SK-N-SH (cell line): Measurements from ENCODE around the gene CDH4.

Source experiments
- EP300 ChIP-seq, 2 experiments: IDR thresholded peaks; 2 replicates each; pipeline versions ENCODE4 v1.4.0 to v1.6.1; 2012; ENCODE audit warnings: borderline replicate concordance in 1 of 2, low read depth in 1 of 2, low read length in 1 of 2
- JUND ChIP-seq: IDR thresholded peaks from 2 replicates; pipeline ENCODE4 v1.4.0; 2012
- POLR2AphosphoS5 ChIP-seq: IDR thresholded peaks from 2 replicates; pipeline ENCODE4 v1.6.1; 2012; ENCODE audit warnings: low read depth, low read length

- TF ChIP-seq JUND (no peak), EP300 (IDR thresholded peaks at IDR 0.05; ENCODE audit: borderline replicate concordance in 1 of 2, low read depth in 1 of 2, low read length in 1 of 2) (no peak), POLR2AphosphoS5 (no peak)
Observed at GRCh38 chr20:61312925-61313324, 60.9 kb downstream of the CDH4 start.
